SK-N-SH treated with all-trans-retinoic acid at 6 μM for 48 hours (cell line): ENCODE measurements around the gene PSMD7.

ENCODE experiments used
- ATAC-seq: fragments of 200-7000 bp; cut with Tn5 transposase; 3 replicates; pipeline ENCODE4 v1.9.1; 2020; ENCODE audit warnings: mild to moderate bottlenecking, moderate library complexity
- BACH2 ChIP-seq: fragments of 250-450 bp; sonication (Bioruptor Pico); IDR thresholded peaks from 2 replicates; pipeline ENCODE4 v1.9.0; 2021; ENCODE audit warnings: mild to moderate bottlenecking, borderline replicate concordance
- CSDC2 ChIP-seq: fragments of 250-450 bp; sonication (Bioruptor Pico); IDR thresholded peaks from 2 replicates; pipeline ENCODE4 v1.5.0; 2020; ENCODE audit warnings: mild to moderate bottlenecking, moderate library complexity
- CSRNP3 ChIP-seq: fragments of 250-450 bp; sonication (Bioruptor Pico); IDR thresholded peaks from 2 replicates; pipeline ENCODE4 v1.5.1; 2021; ENCODE audit warnings: mild to moderate bottlenecking, moderate library complexity
- ESRRG ChIP-seq: fragments of 250-450 bp; sonication (Bioruptor Pico); IDR thresholded peaks from 2 replicates; pipeline ENCODE4 v1.6.1; 2021; ENCODE audit warnings: mild to moderate bottlenecking
- GLIS3 ChIP-seq: fragments of 250-450 bp; sonication (Bioruptor Pico); IDR thresholded peaks from 2 replicates; pipeline ENCODE4 v1.5.0; 2020; ENCODE audit warnings: mild to moderate bottlenecking, moderate library complexity
- ISL1 ChIP-seq: fragments of 250-450 bp; sonication (Bioruptor Pico); IDR thresholded peaks from 2 replicates; pipeline ENCODE4 v2.1.2; 2022; ENCODE audit warnings: mild to moderate bottlenecking, moderate library complexity
- OSR1 ChIP-seq: fragments of 250-450 bp; sonication (Bioruptor Pico); IDR thresholded peaks from 2 replicates; pipeline ENCODE4 v1.8.0; 2022; ENCODE audit warnings: moderate library complexity, mild to moderate bottlenecking, inconsistent platforms
- PATZ1 ChIP-seq: fragments of 250-450 bp; sonication (Bioruptor Pico); IDR thresholded peaks from 2 replicates; pipeline ENCODE4 v1.8.0; 2020; ENCODE audit warnings: mild to moderate bottlenecking, moderate library complexity, borderline replicate concordance
- PPARA ChIP-seq: fragments of 250-450 bp; sonication (Bioruptor Pico); IDR thresholded peaks from 2 replicates; pipeline ENCODE4 v1.5.0; 2020; ENCODE audit warnings: mild to moderate bottlenecking, borderline replicate concordance
- RARB ChIP-seq: fragments of 250-450 bp; sonication (Bioruptor Pico); IDR thresholded peaks from 2 replicates; pipeline ENCODE4 v1.8.0; 2021; ENCODE audit warnings: mild to moderate bottlenecking, moderate library complexity
- SNAI2 ChIP-seq: fragments of 250-450 bp; sonication (Bioruptor Pico); IDR thresholded peaks from 2 replicates; pipeline ENCODE4 v1.5.0; 2020; ENCODE audit warnings: mild to moderate bottlenecking, moderate library complexity
- TCF4 ChIP-seq: fragments of 250-450 bp; sonication (Bioruptor Pico); IDR thresholded peaks from 2 replicates; pipeline ENCODE4 v1.8.0; 2021; ENCODE audit warnings: mild to moderate bottlenecking, moderate library complexity, borderline replicate concordance
- TOX ChIP-seq: fragments of 250-450 bp; sonication (Bioruptor Pico); IDR thresholded peaks from 2 replicates; pipeline ENCODE4 v1.8.0; 2021; ENCODE audit warnings: mild to moderate bottlenecking, moderate library complexity, borderline replicate concordance
- TSHZ2 ChIP-seq: fragments of 250-450 bp; sonication (Bioruptor Pico); IDR thresholded peaks from 2 replicates; pipeline ENCODE4 v1.5.0; 2020; ENCODE audit warnings: mild to moderate bottlenecking, moderate library complexity
- ZC3H10 ChIP-seq: fragments of 250-450 bp; sonication (Bioruptor Pico); IDR thresholded peaks from 2 replicates; pipeline ENCODE4 v1.5.1; 2021; ENCODE audit warnings: mild to moderate bottlenecking, moderate library complexity
- ZFP3 ChIP-seq: fragments of 250-450 bp; sonication (Bioruptor Pico); IDR thresholded peaks from 2 replicates; pipeline ENCODE4 v1.5.0; 2020; ENCODE audit warnings: mild to moderate bottlenecking, moderate library complexity
- ZFP30 ChIP-seq: fragments of 450-650 bp; formaldehyde crosslinking; IDR thresholded peaks from 2 replicates; pipeline ENCODE4 v1.5.0; 2022; ENCODE audit warnings: mild to moderate bottlenecking, moderate library complexity
- ZNF565 ChIP-seq: fragments of 450-650 bp; formaldehyde crosslinking; conservative IDR thresholded peaks from 2 replicates; pipeline ENCODE4 v1.5.0; 2020; ENCODE audit warnings: low read depth, mild to moderate bottlenecking, moderate library complexity
- ZNF70 ChIP-seq: fragments of 450-650 bp; formaldehyde crosslinking; IDR thresholded peaks from 2 replicates; pipeline ENCODE4 v1.5.0; 2020; ENCODE audit warnings: mild to moderate bottlenecking, moderate library complexity
- ZNF8 ChIP-seq: fragments of 450-650 bp; formaldehyde crosslinking; IDR thresholded peaks from 2 replicates; pipeline ENCODE4 v1.5.0; 2020; ENCODE audit warnings: mild to moderate bottlenecking, moderate library complexity
- TF ChIP-seq, protein P1 (sequence below): fragments of 250-450 bp; sonication (Bioruptor Pico); IDR thresholded peaks from 2 replicates; pipeline ENCODE4 v1.8.0; 2021; ENCODE audit warnings: low read depth, mild to moderate bottlenecking, moderate library complexity, borderline replicate concordance
- TF ChIP-seq, protein P2 (sequence below): fragments of 250-450 bp; sonication (Bioruptor Pico); IDR thresholded peaks from 2 replicates; pipeline ENCODE4 v1.5.1; 2020; ENCODE audit warnings: low read depth, mild to moderate bottlenecking, moderate library complexity

PSMD7 gene

GRCh38 chr16:74280448-74280847 lies 16.2 kb upstream of the PSMD7 start (continued):
- TF ChIP-seq PPARA (no peak), BACH2 (CRISPR knock-in tag) (no peak), TCF4 (CRISPR knock-in tag) (no peak), ISL1 (no peak), RARB (CRISPR knock-in tag) (no peak), ZC3H10 (CRISPR knock-in tag) (no peak), CSRNP3 (CRISPR knock-in tag) (no peak)
- TF ChIP-seq, protein P1, sequence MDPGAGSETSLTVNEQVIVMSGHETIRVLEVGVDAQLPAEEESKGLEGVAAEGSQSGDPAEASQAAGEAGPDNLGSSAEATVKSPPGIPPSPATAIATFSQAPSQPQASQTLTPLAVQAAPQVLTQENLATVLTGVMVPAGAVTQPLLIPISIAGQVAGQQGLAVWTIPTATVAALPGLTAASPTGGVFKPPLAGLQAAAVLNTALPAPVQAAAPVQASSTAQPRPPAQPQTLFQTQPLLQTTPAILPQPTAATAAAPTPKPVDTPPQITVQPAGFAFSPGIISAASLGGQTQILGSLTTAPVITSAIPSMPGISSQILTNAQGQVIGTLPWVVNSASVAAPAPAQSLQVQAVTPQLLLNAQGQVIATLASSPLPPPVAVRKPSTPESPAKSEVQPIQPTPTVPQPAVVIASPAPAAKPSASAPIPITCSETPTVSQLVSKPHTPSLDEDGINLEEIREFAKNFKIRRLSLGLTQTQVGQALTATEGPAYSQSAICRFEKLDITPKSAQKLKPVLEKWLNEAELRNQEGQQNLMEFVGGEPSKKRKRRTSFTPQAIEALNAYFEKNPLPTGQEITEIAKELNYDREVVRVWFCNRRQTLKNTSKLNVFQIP = no peak

DNA sequence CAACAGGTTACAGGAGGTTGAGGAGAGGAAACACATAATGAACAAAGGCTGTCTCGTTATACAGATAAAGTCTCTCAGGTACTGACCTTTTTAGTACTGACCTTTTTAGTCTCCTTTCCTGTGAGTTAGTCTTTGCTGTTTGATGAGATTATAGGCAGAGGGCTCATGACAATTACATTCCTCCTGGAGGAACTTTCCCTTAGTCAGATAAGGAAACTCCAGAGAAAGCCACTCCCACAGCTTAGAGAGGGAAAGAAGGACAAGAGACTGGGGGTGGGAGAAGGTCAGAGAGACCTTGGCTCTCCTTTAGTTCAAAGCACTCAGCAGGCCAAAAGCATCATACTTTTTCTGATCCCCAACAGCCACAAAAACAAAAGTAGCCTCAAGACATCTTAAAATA lies 15.3 kb upstream of the PSMD7 start:
- TF ChIP-seq, protein P2, sequence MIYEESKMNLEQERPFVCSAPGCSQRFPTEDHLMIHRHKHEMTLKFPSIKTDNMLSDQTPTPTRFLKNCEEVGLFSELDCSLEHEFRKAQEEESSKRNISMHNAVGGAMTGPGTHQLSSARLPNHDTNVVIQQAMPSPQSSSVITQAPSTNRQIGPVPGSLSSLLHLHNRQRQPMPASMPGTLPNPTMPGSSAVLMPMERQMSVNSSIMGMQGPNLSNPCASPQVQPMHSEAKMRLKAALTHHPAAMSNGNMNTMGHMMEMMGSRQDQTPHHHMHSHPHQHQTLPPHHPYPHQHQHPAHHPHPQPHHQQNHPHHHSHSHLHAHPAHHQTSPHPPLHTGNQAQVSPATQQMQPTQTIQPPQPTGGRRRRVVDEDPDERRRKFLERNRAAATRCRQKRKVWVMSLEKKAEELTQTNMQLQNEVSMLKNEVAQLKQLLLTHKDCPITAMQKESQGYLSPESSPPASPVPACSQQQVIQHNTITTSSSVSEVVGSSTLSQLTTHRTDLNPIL = no peak
- no peak for TF ChIP-seq ESRRG (CRISPR knock-in tag)
- TF ChIP-seq CSRNP3 (CRISPR knock-in tag) = no peak
- no peak for TF ChIP-seq CSDC2 (CRISPR knock-in tag)
- TF ChIP-seq RARB (CRISPR knock-in tag) = no peak
- TF ChIP-seq SNAI2 (CRISPR knock-in tag) = no peak
- TF ChIP-seq ZFP30 (CRISPR knock-in tag) = no peak
- no peak for TF ChIP-seq ZFP3 (CRISPR knock-in tag)
- no peak for TF ChIP-seq ZNF70
- no peak for TF ChIP-seq GLIS3 (CRISPR knock-in tag)
- TF ChIP-seq TOX (CRISPR knock-in tag) = no peak
- no peak for TF ChIP-seq TSHZ2 (CRISPR knock-in tag)
- TF ChIP-seq ZC3H10 (CRISPR knock-in tag) = no peak
- ATAC-seq = no peak

DNA sequence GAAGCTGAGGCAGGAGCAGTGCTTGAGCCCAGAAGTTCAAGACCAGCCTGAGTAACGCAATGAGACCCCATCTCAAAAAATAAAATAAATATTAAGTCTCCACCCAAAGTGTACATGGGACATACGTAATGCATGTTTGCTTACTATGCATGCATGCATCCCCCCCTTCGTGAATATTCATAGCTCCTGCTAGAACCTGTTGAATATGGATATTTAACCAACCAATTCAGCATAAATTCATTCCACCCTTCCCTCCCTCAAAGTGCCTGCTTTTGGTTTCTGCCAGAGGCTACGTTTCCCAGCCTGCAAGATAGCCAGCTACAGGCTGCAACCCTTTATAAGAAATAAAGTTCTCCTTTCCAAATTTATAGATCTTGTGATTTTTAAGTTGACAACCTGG lies 12.9 kb upstream of the PSMD7 start:
- no peak for ATAC-seq
- TF ChIP-seq ZC3H10 (CRISPR knock-in tag) (no peak), ZNF565 (CRISPR knock-in tag) (no peak), ZNF70 (no peak), ZFP3 (CRISPR knock-in tag) (no peak), BACH2 (CRISPR knock-in tag) (no peak), CSDC2 (CRISPR knock-in tag) (no peak), PATZ1 (CRISPR knock-in tag) (no peak), SNAI2 (CRISPR knock-in tag) (no peak), OSR1 (CRISPR knock-in tag) (no peak), GLIS3 (CRISPR knock-in tag) (no peak), TSHZ2 (CRISPR knock-in tag) (no peak), RARB (CRISPR knock-in tag) (no peak), TCF4 (CRISPR knock-in tag) (no peak), ZNF8 (CRISPR knock-in tag) (no peak), ESRRG (CRISPR knock-in tag) (no peak)
- TF ChIP-seq, protein P1 = no peak
